HG03354 (cell line): ENCODE data around the gene SDF2L1.

ENCODE experiments used
- ATAC-seq: cut with Tn5 transposase; IDR thresholded peaks from one replicate; pipeline ENCODE4 v1.9.1; 2021; ENCODE audit warnings: mild to moderate bottlenecking; ENCODE audit not compliant: unreplicated experiment, poor library complexity, severe bottlenecking

The SDF2L1 gene

GRCh38 chr22:21621025-21621424 is 21.1 kb upstream of the SDF2L1 start:
- no peak for ATAC-seq

- no peak for ATAC-seq
Measured at GRCh38 chr22:21622011-21622918, 19.8 kb upstream of the SDF2L1 start.

- ATAC-seq, result no peak
Measured at GRCh38 chr22:21622919-21623647, 19.0 kb upstream of the SDF2L1 start.

- ATAC-seq, result no peak
Measured at GRCh38 chr22:21623648-21623970, 18.5 kb upstream of the SDF2L1 start.

GRCh38 chr22:21624120-21624879 is 17.8 kb upstream of the SDF2L1 start:
- no peak for ATAC-seq

GRCh38 chr22:21624880-21625791 is 17.0 kb upstream of the SDF2L1 start:
- ATAC-seq, result no peak

GRCh38 chr22:21626073-21626734 is 15.9 kb upstream of the SDF2L1 start:
- ATAC-seq, result no peak

- no peak for ATAC-seq
Measured at GRCh38 chr22:21626735-21627469, 15.2 kb upstream of the SDF2L1 start.

GRCh38 chr22:21628386-21629254 is 13.5 kb upstream of the SDF2L1 start:
- ATAC-seq, result peak; percentile 11

GRCh38 chr22:21629255-21630149 is 12.6 kb upstream of the SDF2L1 start, which contains the start of gene YDJC:
TSS of gene YDJC (minus strand) at chr22:21630022. CDS start at chr22:21630014, 8 bp downstream.
- peak; percentile 82 for ATAC-seq

- ATAC-seq, result no peak
Measured at GRCh38 chr22:21631025-21631424, 11.1 kb upstream of the SDF2L1 start.

GRCh38 chr22:21632237-21632895 is 9.7 kb upstream of the SDF2L1 start, which contains the start of gene CCDC116:
TSS of gene CCDC116 (plus strand) at chr22:21632760. CDS start at chr22:21633182, 422 bp downstream.
- ATAC-seq, result no peak

- ATAC-seq, result no peak
Measured at GRCh38 chr22:21632931-21633330, 9.2 kb upstream of the SDF2L1 start.

GRCh38 chr22:21633481-21633880 is 8.6 kb upstream of the SDF2L1 start:
- ATAC-seq, result no peak

GRCh38 chr22:21634081-21634480 is 8.0 kb upstream of the SDF2L1 start:
- ATAC-seq, result no peak

GRCh38 chr22:21634844-21635243 is 7.3 kb upstream of the SDF2L1 start:
- no peak for ATAC-seq
